GM23338 (cell line): Measurements from ENCODE around the gene PAXX. TPM values are rescaled to one million over a fixed set of nuclear protein-coding genes. Genes with fewer than 3 reads are reported as not detected.

Source experiments
- ATAC-seq: fragments of 200-7000 bp; cut with Tn5 transposase; 3 replicates; pipeline ENCODE4 v1.9.1; 2020
- DNase-seq: peaks from one replicate; pipeline ENCODE4 v3.0.0-alpha.2; 2015; ENCODE audit warnings: low spot score
- H2AFZ ChIP-seq: fragments of 200-600 bp; sonication (generic); 2 replicates; pipeline ENCODE4 v1.8.0; 2016; ENCODE audit warnings: antibody characterized with exemption, mild to moderate bottlenecking, moderate library complexity
- H3F3A ChIP-seq: fragments of 200-600 bp; sonication (generic); replicated peaks from 2 replicates; pipeline ENCODE4 v1.8.0; 2017; ENCODE audit warnings: antibody characterized with exemption, mixed run types, low read depth
- H3K27ac ChIP-seq: fragments of 200-600 bp; sonication (generic); 2 replicates; pipeline ENCODE4 v1.6.1; 2016; ENCODE audit warnings: low read depth
- H3K27me3 ChIP-seq: fragments of 200-600 bp; sonication (generic); 2 replicates; pipeline ENCODE4 v1.8.0; 2016; ENCODE audit warnings: mild to moderate bottlenecking, mixed run types, moderate library complexity; ENCODE audit not compliant: insufficient read depth
- H3K36me3 ChIP-seq: fragments of 200-600 bp; sonication (generic); 2 replicates; pipeline ENCODE4 v1.8.0; 2016; ENCODE audit warnings: mild to moderate bottlenecking; ENCODE audit not compliant: insufficient read depth
- H3K4me1 ChIP-seq: fragments of 200-600 bp; sonication (generic); 2 replicates; pipeline ENCODE4 v1.8.0; 2016; ENCODE audit warnings: mild to moderate bottlenecking, moderate library complexity; ENCODE audit not compliant: insufficient read depth
- H3K4me2 ChIP-seq: fragments of 200-600 bp; sonication (generic); 2 replicates; pipeline ENCODE4 v1.7.1; 2017; ENCODE audit warnings: mixed run types
- H3K4me3 ChIP-seq: fragments of 200-600 bp; sonication (generic); 2 replicates; pipeline ENCODE4 v1.6.1; 2016; ENCODE audit warnings: mixed run types
- H3K79me2 ChIP-seq: fragments of 200-600 bp; sonication (generic); replicated peaks from 2 replicates; pipeline ENCODE4 v1.8.0; 2017; ENCODE audit warnings: mild to moderate bottlenecking; ENCODE audit not compliant: insufficient read depth
- H3K9me2 ChIP-seq: fragments of 200-600 bp; sonication (generic); 2 replicates; pipeline ENCODE4 v1.8.0; 2017; ENCODE audit not compliant: insufficient read depth
- H4K20me1 ChIP-seq: fragments of 200-600 bp; sonication (generic); replicated peaks from 2 replicates; pipeline ENCODE4 v1.8.0; 2017; ENCODE audit warnings: mild to moderate bottlenecking; ENCODE audit not compliant: insufficient read depth
- H3K27ac Mint-ChIP-seq: 2 replicates; pipeline ENCODE4 v1.8.0; 2020; ENCODE audit warnings: inconsistent platforms, mild to moderate bottlenecking, moderate library complexity, mixed read lengths
- H3K27me3 Mint-ChIP-seq: 3 replicates; pipeline ENCODE4 v1.8.0; 2022; ENCODE audit warnings: low read depth, mild to moderate bottlenecking, moderate library complexity, mixed read lengths, inconsistent platforms; ENCODE audit not compliant: insufficient read depth, poor library complexity
- H3K36me3 Mint-ChIP-seq: 3 replicates; pipeline ENCODE4 v1.8.0; 2021; ENCODE audit warnings: low read depth, mild to moderate bottlenecking, inconsistent platforms, moderate library complexity, mixed read lengths
- H3K4me1 Mint-ChIP-seq: 3 replicates; pipeline ENCODE4 v1.8.0; 2020; ENCODE audit warnings: mild to moderate bottlenecking, inconsistent platforms, mixed read lengths
- H3K4me3 Mint-ChIP-seq: 3 replicates; pipeline ENCODE4 v1.8.0; 2021; ENCODE audit warnings: moderate library complexity, mild to moderate bottlenecking, inconsistent platforms, mixed read lengths
- H3K9me3 Mint-ChIP-seq: 3 replicates; pipeline ENCODE4 v1.8.0; 2020; ENCODE audit warnings: moderate library complexity, mild to moderate bottlenecking, inconsistent platforms, mixed read lengths
- CREB1 ChIP-seq: fragments of 250-450 bp; sonication (Bioruptor Pico); IDR thresholded peaks from 2 replicates; pipeline ENCODE4 v1.5.0; 2020; ENCODE audit warnings: low read depth, mild to moderate bottlenecking, moderate library complexity
- CTCF ChIP-seq, 2 experiments: fragments of 200-600 bp in 1 of 2; sonication (generic) in 1 of 2; conservative IDR thresholded peaks; 2 replicates each; pipeline versions ENCODE4 v1.5.1 to v1.6.1; 2016 to 2017; ENCODE audit warnings: antibody characterized with exemption in 2 of 2, low read depth in 2 of 2, mild to moderate bottlenecking in 2 of 2, moderate library complexity in 1 of 2
- ETS1 ChIP-seq: IDR thresholded peaks from 2 replicates; pipeline ENCODE4 v1.6.1; 2016; ENCODE audit warnings: antibody characterized with exemption
- EZH2phosphoT487 ChIP-seq: fragments of 200-600 bp; sonication (generic); IDR thresholded peaks from one replicate; pipeline ENCODE4 v1.8.1; 2018; ENCODE audit warnings: antibody characterized with exemption; ENCODE audit not compliant: unreplicated experiment
- JUNB ChIP-seq: IDR thresholded peaks from one replicate; pipeline ENCODE4 v1.6.1; 2016; ENCODE audit warnings: antibody characterized with exemption; ENCODE audit not compliant: unreplicated experiment
- NANOG ChIP-seq: IDR thresholded peaks from 2 replicates; pipeline ENCODE4 v1.6.1; 2016; ENCODE audit warnings: antibody characterized with exemption, borderline replicate concordance
- POLR2AphosphoS5 ChIP-seq: IDR thresholded peaks from 2 replicates; pipeline ENCODE4 v1.6.1; 2016; ENCODE audit warnings: antibody characterized with exemption, low read depth
- REST ChIP-seq: IDR thresholded peaks from one replicate; pipeline ENCODE4 v1.6.1; 2018; ENCODE audit warnings: antibody characterized with exemption; ENCODE audit not compliant: unreplicated experiment
- STAT1 ChIP-seq: IDR thresholded peaks from one replicate; pipeline ENCODE4 v1.6.1; 2016; ENCODE audit warnings: antibody characterized with exemption; ENCODE audit not compliant: unreplicated experiment
- ZNF114 ChIP-seq: fragments of 250-450 bp; sonication (Bioruptor Pico); IDR thresholded peaks from 2 replicates; pipeline ENCODE4 v1.5.0; 2020; ENCODE audit warnings: mild to moderate bottlenecking, moderate library complexity
- ZNF331 ChIP-seq: fragments of 250-450 bp; sonication (Bioruptor Pico); IDR thresholded peaks from 2 replicates; pipeline ENCODE4 v1.5.0; 2020; ENCODE audit warnings: low read depth, mild to moderate bottlenecking, moderate library complexity
- ZNF462 ChIP-seq: fragments of 250-450 bp; sonication (Bioruptor Pico); IDR thresholded peaks from 2 replicates; pipeline ENCODE4 v1.5.0; 2020; ENCODE audit warnings: mild to moderate bottlenecking, moderate library complexity
- polyA plus RNA-seq: library from polyadenylated mRNA; unstranded; fragments of >200 nt; fragmentation: Nextera tagmentation; extraction: Ambion mirVana; gene quantifications from 2 replicates; pipeline ENCODE4 v1.2.1, GENCODE V29; 2016
- total RNA-seq: library from RNA; depleted of rRNA; stranded (reverse); fragments of >200 nt; shearing (Covaris generic); gene quantifications from 2 replicates; pipeline ENCODE4 v1.2.3, GENCODE V29; 2014

Gene PAXX
- total and polyA plus RNA-seq, 2 experiments from 2014 or later, result 71.5 to 86.0 TPM

GRCh38 chr9:136960212-136960937 lies 31.8 kb upstream of the PAXX start (continued):
- TF ChIP-seq ZNF462 (no peak), EZH2phosphoT487 (no peak), ETS1 (no peak), POLR2AphosphoS5 (no peak), ZNF331 (CRISPR knock-in tag) (no peak)

- H3K79me2 ChIP-seq, result no peaks in the 10 kb centered on the region
- H3K9me2 ChIP-seq, result 0 out of 2 replicates have a peak, but pooled peaks cover 6% of the 10 kb centered on the region
- Mint-ChIP-seq H3K27ac (no peak overlapping the region), H3K9me3 (peaks cover 4% of the 10 kb centered on the region; the same call in 2 of the 3 replicates), H3K4me1 (peaks cover 3% of the 10 kb centered on the region), H3K36me3 (no peaks in the 10 kb centered on the region; the same call in 2 of the 3 replicates), H3K27me3 (peaks cover 7% of the 10 kb centered on the region), H3K4me3 (no peak overlapping the region)
- H3K27me3 ChIP-seq, result no peaks in the 10 kb centered on the region
- no peak overlapping the region for H2AFZ ChIP-seq
- H3F3A ChIP-seq, result no peaks in the 10 kb centered on the region
- no peaks in the 10 kb centered on the region for H4K20me1 ChIP-seq
- no peaks in the 10 kb centered on the region for H3K36me3 ChIP-seq
- H3K27ac ChIP-seq, result no peak overlapping the region
- no peak overlapping the region for H3K4me2 ChIP-seq
- no peak overlapping the region for H3K4me3 ChIP-seq
- ATAC-seq (no peak), DNase-seq (no peak)
- peaks cover 4% of the 10 kb centered on the region; the same call in 1 of the 2 replicates for H3K4me1 ChIP-seq
- TF ChIP-seq STAT1, result no peak
- no peak for TF ChIP-seq NANOG
- no peak for TF ChIP-seq JUNB
- TF ChIP-seq REST, result no peak
- no peak for TF ChIP-seq CREB1
- no peak for TF ChIP-seq ZNF114 (CRISPR knock-in tag)
- no peak for TF ChIP-seq CTCF (conservative IDR thresholded peaks at IDR 0.05; ENCODE audit: low read depth in 2 of 2)
Measured at GRCh38 chr9:136960938-136961275, 31.3 kb upstream of the PAXX start.
